SKM-1 treated with dmso at 0.1 percent for 144 hours (cell line): Measurements from ENCODE around the gene SMARCAL1.
"Not testable (repeated sequence)": the region's sequence is repeated elsewhere in the genome, so short reads cannot be mapped to it uniquely, and the experiment has no call there.

ENCODE experiments used
- DNase-seq: peaks from one replicate; lab custom pipeline; 2025; ENCODE audit not compliant: unreplicated experiment; lab: John Stamatoyannopoulos, UW

Gene SMARCAL1

DNA sequence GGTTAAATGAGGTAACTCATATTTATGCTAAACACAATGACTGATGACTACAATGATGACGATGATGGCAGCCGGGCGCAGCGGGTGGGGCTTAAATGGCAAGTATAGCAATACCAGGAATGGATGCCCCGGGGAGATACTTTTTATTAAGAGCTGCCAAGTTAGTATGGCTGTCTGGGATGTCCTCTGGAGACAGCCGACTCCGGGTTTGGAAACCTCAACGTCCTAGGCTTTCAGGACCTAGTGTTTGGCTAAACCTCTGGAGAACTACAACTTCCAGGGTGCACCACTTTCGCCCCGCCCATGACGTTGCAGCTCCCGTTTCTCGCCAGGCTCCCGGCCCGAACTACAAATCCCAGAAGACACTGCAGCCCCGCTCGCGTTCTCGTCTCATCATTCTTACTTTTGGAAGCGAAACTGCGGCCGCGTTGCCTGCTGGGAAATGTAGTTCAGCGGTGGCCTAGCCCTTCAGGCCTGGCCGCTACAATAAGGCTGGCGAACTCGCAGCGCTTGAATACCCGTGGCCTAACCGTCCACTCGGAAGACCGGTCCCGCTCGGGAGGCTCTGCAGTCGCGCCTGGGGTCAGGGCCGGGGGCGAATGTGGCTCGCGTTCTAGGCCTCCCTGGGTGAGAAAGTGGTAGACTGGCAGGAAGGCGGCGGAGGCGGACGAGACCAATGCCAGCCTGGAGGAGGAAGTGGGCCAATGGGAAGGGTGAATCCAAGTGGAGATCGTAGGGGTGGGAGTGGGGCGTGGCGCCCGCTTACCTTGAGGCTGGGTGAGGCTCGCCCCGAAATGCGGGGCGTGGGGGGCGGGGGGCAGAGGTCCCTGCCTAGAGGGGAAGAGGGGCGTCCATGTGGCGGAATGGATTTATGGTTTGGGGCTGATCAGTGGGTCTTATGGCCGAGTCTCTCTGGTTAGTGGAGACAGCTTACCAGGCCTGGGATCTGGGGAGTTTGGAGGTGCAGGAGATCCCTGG lies at the start of gene SMARCAL1:
Gene SMARCAL1 (plus strand): TSS at position 463 of the 978 bp plus-strand sequence. CDS start 2,221 bp downstream, outside the sequence.
- peak; percentile 97 for DNase-seq

- no peak for DNase-seq
These were observed 49.6 kb upstream of the SMARCAL1 start for GRCh38 chr2:216362730-216363129.

DNA sequence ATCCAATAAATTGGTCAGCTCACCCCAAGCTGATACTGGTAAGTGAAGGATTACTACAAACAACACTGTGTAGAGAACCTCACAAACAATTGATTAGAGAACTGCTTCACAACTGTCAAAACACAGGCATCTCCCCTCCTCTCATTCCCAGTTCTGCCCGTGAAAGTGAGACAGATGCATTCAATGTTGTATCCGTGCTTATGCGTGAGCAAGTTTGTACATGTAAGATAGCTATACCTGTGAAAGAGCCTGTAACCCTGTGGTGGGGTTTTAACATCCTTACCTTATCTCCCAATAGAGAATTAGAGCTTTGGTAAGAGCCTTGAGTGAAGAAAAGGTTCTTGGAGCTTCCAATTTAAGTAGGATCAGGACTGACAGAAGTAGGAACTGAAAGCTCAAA lies 49.1 kb upstream of the SMARCAL1 start:
- DNase-seq, result no peak

- no peak for DNase-seq
These were observed 46.8 kb upstream of the SMARCAL1 start for GRCh38 chr2:216365518-216365917.

DNA sequence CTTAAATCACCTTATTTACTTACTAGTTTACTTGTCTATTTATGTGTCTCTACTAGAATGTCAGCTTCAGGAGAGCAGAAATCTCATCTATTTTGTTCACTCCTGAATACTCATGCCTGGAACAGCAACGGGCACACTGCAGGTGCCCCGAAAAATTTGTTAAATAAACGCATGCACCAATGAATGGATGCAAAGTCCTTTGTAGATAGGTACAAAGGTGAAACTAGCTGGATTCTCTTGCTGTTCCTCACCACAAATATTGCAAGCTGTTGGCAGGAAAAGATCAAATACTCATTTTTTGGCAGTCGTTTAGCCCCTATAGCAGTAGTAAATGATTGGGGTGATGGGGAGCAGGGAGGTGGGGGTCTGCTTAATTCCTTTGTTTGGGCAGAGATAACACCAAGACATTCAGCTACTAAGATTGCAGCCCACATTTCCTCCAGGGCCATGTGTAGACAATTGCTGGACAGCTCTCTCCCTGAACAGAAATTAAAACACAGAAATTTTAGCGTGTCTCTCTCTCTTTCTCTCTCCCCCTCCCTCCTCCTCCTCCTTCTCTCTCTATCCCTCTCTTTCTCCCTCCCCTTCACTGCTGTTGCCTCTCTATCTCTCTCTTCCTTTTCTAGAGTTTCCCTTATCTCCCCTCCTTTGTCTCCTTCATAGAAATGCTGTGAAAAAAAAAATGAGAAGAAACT lies 45.4 kb upstream of the SMARCAL1 start:
- no peak for DNase-seq

GRCh38 chr2:216369821-216370220 lies 42.5 kb upstream of the SMARCAL1 start:
- no peak for DNase-seq

- DNase-seq, result no peak
These were observed 41.1 kb upstream of the SMARCAL1 start for GRCh38 chr2:216370961-216371712.

- no peak for DNase-seq
These were observed 40.3 kb upstream of the SMARCAL1 start, which contains the start of gene MARCHF4 for GRCh38 chr2:216371721-216372702. Gene MARCHF4, minus strand, starts transcription at chr2:216372483. Its CDS starts 2,223 bp downstream, at chr2:216370260.

DNA sequence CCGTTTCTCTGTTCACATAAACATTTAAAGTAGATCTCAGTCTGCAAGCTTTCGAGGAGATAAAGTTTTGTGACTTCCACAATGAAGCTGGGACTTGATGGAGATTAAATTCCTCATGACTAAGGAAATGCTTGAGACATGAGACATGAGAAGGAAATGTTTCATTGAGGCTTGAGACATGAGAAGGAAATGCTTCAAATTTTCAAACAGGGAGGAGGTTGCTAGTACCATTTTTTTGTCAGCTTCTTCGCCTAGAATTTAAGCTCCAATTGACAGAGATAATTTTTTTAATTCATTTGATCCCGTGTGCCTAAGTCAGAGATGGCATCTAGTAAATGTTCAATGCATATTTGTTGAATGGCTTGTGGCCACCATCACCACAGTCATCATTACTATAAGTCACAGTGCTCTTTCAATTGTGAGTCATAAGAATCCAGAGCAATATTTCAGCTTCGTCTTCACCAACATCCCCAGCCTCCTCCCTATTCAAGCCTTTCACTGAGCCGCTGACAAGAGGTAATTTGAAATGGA lies 39.5 kb upstream of the SMARCAL1 start:
- DNase-seq, result no peak

DNA sequence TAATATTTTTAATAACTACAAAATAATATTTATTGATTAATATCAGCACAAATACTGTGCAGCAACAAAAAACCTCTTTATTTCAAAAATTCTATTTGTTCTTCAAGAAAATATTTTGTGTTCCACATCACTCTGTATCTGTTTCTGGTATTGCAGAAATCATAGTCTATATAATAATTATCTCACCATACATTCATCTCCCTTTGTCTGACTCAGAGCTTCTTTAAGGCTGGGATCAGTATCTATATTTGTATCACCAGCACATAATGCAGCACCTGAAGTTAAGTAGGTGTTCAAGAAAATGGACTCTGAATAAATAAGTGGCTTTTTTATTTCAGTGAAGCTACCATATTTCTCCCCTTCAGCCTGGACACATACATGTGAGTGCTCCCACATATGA lies 38.4 kb upstream of the SMARCAL1 start:
- no peak for DNase-seq

- no peak for DNase-seq
These were observed 37.0 kb upstream of the SMARCAL1 start for GRCh38 chr2:216375286-216375685.

GRCh38 chr2:216379977-216380376 lies 32.3 kb upstream of the SMARCAL1 start:
- no peak for DNase-seq

- DNase-seq, result not testable (repeated sequence)
These were observed 27.9 kb upstream of the SMARCAL1 start for GRCh38 chr2:216384409-216384808.

GRCh38 chr2:216385478-216385877 lies 26.8 kb upstream of the SMARCAL1 start:
- DNase-seq, result no peak

GRCh38 chr2:216387262-216387661 lies 25.0 kb upstream of the SMARCAL1 start:
- no peak for DNase-seq

- DNase-seq, result no peak
These were observed 24.0 kb upstream of the SMARCAL1 start for GRCh38 chr2:216388046-216388884.

DNA sequence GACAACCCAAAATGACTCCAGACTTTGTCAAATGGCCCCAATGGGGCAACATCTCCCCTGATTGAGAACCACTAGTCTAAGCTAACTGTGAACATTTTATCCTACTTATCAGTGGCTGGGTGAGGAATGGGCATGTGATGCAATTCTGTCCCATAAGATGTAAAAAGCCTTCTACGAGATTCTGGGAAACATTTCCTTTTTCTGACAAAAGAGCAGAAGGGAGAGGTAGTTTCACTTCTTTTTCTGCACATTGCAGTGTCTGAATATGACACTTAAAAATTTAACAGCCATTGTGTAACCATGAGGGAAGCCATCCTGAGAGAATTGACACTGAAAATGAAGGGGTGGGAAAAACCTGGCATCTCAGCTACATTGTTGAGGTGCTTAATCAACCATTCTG lies 22.7 kb upstream of the SMARCAL1 start:
- peak; percentile 14 for DNase-seq

- no peak for DNase-seq
These were observed 20.9 kb upstream of the SMARCAL1 start for GRCh38 chr2:216391401-216391800.
